IPS-11a (cell line): ENCODE measurements around the gene DESI2.

Source experiments
- H3K4me3 ChIP-seq: one replicate; pipeline ENCODE4 v1.5.1; 2013; ENCODE audit warnings: low read depth, low read length, control low read depth

The DESI2 gene

GRCh38 chr1:244652623-244653438, at the start of gene DESI2:
Gene DESI2, plus strand, starts transcription at chr1:244653126. Its CDS starts 188 bp downstream, at chr1:244653314.
- H3K4me3 ChIP-seq, result peak within 1 kb of the TSS; percentile 80

GRCh38 chr1:244603498-244603897, 49.4 kb upstream of the DESI2 start:
- H3K4me3 ChIP-seq, result no peak overlapping the region

GRCh38 chr1:244605835-244606370, 47.0 kb upstream of the DESI2 start:
- no peak overlapping the region for H3K4me3 ChIP-seq

DNA sequence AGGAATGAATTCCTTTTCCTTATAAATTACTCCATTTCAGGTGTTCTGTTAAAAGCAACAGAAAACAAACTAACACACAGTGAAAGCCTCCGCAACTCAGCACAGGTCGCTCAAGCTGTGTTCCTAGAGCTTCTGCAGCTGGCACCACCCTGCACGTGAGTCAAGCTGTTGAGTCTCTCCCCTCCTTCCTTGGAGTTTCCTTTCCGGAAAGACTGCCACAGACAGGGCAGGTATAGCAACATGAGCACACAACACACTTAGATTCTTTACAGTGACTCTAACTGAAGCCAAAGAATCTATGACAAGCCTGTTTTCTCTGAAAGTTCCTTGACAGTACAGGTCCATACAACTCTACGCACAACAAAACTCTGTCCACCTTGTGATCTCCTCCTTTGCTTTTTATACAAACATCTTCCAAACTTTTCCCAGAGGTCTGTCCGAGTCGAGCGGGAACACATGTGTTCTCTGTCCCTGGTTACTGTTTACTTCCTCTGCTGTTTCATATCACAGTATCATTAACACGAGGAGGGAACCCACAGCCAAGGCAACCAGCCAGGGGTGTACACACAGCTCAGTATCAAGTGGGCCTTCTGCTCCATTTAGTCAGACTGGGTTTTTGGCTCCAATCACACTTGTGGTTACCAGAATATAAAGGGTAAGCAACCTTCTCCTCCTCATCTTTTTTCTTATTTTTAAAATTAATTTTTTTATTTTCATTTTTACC, 38.7 kb upstream of the DESI2 start:
- no peak overlapping the region for H3K4me3 ChIP-seq

DNA sequence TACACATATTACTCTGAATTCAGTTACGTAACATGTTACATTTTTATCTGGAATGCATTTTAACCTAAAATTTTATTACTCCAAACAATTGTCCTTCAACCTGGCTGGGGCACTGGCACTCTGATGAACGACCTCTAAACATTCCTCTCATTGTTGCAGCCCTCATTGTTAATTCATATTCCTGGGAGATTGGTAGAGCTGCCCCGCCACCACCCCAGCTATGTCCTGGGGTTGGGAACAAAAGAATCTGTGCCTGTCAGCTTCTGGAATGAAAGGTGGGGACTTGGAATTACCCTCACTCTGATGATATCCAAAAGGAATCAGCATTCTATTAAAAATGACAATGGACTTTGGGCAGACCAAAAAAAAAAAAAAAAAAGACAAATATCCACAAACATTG, 38.0 kb upstream of the DESI2 start:
- no peak overlapping the region for H3K4me3 ChIP-seq

GRCh38 chr1:244615301-244615700, 37.6 kb upstream of the DESI2 start:
- H3K4me3 ChIP-seq, result no peak overlapping the region

- H3K4me3 ChIP-seq, result no peak overlapping the region
These were observed 26.2 kb upstream of the DESI2 start for GRCh38 chr1:244626709-244627108.

DNA sequence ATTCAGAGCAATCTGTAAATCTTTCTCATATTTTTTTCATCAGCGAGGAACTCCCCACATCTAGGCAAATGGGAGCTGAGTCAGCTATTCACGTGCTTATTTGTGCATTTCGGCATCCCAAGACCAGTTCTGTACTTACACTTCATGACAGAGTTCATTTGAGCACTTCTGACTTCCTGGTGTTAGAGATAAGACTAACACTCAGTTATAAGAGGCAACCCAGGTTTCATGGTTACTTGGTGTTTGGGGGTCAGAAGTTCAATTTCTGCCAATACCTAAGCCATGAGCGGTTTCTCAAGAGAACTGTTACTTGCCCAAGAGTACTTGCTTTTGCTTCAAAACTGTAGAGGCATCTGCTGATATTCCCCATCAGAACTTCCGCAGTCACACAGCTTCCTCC, 24.1 kb upstream of the DESI2 start:
- no peak overlapping the region for H3K4me3 ChIP-seq

DNA sequence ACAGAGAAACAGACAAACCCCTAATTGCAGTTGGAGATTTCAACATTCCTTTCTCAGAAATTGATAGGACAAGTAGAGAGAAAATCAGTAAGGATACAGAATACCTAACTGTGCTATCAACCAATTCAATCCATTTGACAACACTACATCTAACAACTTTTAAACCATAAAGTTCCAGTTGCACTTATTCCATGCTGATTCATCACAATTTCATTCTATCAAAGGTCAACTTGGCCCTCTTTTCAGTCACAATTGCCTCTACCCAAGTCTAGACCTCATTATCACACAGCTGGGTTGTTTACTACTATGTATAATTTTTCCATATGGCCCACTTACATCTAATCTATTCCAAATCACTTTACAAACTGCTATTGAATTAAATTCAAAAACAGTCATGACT, 19.8 kb upstream of the DESI2 start:
- H3K4me3 ChIP-seq, result no peak overlapping the region

- no peak overlapping the region for H3K4me3 ChIP-seq
These were observed 18.4 kb upstream of the DESI2 start for GRCh38 chr1:244634546-244634945.

- H3K4me3 ChIP-seq, result no peak overlapping the region
These were observed 16.3 kb upstream of the DESI2 start for GRCh38 chr1:244636488-244637259.

DNA sequence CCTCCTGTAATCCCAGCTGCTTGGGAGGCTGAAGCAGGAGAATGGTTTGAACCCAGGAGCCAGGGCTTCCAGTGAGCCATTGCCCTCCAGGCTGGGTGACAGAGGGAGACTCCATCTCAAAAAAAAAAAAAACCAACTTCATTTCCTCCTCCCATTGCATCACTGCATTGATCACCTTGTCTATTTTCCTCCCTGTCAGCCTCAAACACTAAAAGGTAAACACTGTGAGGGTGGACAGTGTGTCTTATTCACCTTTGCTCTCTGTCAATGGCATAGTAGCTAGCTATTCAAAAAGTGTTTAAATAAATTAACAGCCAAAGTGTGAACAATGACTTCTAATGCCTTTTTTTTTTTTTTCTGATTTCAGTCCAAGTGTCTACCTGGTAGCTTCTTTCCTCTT, 13.4 kb upstream of the DESI2 start:
- H3K4me3 ChIP-seq, result no peak overlapping the region

- H3K4me3 ChIP-seq, result no peak overlapping the region
These were observed 12.0 kb upstream of the DESI2 start for GRCh38 chr1:244640917-244641316.

- no peak overlapping the region for H3K4me3 ChIP-seq
These were observed 10.4 kb upstream of the DESI2 start for GRCh38 chr1:244642526-244642925.

- no peak overlapping the region for H3K4me3 ChIP-seq
These were observed 9.9 kb upstream of the DESI2 start for GRCh38 chr1:244642988-244643387.

- no peak overlapping the region for H3K4me3 ChIP-seq
These were observed 7.5 kb upstream of the DESI2 start for GRCh38 chr1:244645414-244645813.

DNA sequence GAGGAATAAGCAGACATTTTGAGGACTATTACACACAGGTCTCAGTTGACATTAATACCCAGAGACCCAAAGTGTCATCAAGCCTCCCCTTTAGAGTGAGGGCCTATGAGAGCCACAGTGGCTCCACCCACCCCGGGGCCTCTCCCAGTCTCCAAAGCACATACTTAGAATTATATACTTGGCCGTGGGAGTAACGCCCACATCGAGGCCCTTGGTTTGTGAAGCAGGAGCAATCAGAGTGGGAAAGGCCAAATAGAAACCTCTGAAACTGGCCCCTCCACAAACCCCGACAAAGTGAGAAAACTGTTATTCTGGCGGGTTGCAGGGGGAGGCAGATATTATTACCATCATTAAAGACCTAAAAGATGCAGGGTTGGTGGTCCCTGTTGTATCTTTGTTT, 7.0 kb upstream of the DESI2 start:
- H3K4me3 ChIP-seq, result no peak overlapping the region

GRCh38 chr1:244647819-244648218, 5.1 kb upstream of the DESI2 start:
- no peak overlapping the region for H3K4me3 ChIP-seq

DNA sequence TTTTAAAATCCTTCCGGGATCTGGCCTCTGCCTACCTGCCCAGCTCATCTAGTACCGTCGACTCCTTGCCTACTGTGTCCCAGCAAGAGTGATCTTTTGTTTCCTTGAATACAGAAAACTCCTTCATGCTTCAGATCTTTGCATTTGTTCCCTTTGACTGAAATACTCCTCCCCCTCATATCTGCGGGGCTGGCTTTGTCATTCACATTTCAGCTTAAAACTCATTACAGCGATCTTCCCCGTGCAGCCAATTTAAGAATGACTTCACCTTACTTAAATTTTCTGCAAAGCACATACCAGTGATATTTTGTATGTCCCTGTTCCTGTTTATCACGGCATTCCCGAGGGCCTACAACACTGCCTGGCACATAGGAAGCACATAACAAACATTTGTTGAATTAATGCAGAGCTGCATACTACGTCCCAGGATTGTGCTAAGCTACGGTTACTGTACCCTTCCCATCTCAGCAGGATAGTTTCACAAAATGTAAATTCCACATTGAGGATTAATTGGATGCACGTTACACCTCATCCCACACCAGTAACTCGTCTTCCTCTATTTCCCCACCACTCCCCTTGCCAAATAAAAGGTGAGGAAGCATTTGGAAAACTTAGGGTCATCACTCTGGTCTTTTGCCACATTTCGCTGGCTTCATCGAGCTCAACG, 837 bp upstream of the DESI2 start:
- H3K4me3 ChIP-seq, result peak overlapping the region; percentile 36

GRCh38 chr1:244653439-244654107, 647 bp downstream of the DESI2 start:
- H3K4me3 ChIP-seq, result peak overlapping the region; percentile 80
